Stimulated activated memory B cell treated with anti-CD40 and anti-IgM and Interleukin-4, amounts not matched to agents 10 μg/mL and 1 μg/mL and 100 μg/mL, for 72 hours (primary cell): ENCODE data around the gene KANTR.
A peak's percentile ranks its signal among the peaks of the same experiment; 100 is the strongest.

Experiments used
- ATAC-seq: fragments of 150-1000 bp; cut with Tn5 transposase; 2 replicates; pipeline ENCODE4 v1.10.0; 2021
- H3K27ac Mint-ChIP-seq: one replicate; pipeline ENCODE4 v1.8.0; 2022; ENCODE audit warnings: mild to moderate bottlenecking, mixed read lengths
- H3K27me3 Mint-ChIP-seq: one replicate; pipeline ENCODE4 v1.8.0; 2022; ENCODE audit warnings: mixed read lengths
- H3K36me3 Mint-ChIP-seq: one replicate; pipeline ENCODE4 v1.8.0; 2022; ENCODE audit warnings: mixed read lengths
- H3K4me1 Mint-ChIP-seq: one replicate; pipeline ENCODE4 v1.8.0; 2022; ENCODE audit warnings: mixed read lengths
- H3K4me3 Mint-ChIP-seq: one replicate; pipeline ENCODE4 v1.8.0; 2022; ENCODE audit warnings: mild to moderate bottlenecking, moderate library complexity, mixed read lengths
- H3K9me3 Mint-ChIP-seq: one replicate; pipeline ENCODE4 v1.8.0; 2022; ENCODE audit warnings: mixed read lengths

The KANTR gene

GRCh38 chrX:53093748-53094581 lies at the start of gene KANTR:
Gene KANTR (plus strand): TSS chrX:53094142. CDS start chrX:53124273, 30,131 bp downstream.
- ATAC-seq: peak; percentile 96
- Mint-ChIP-seq H3K27me3 (no peaks in the 10 kb centered on the region), H3K27ac (peak within 1 kb of the TSS; percentile 88), H3K36me3 (no peaks in the 10 kb centered on the region), H3K9me3 (no peaks in the 10 kb centered on the region), H3K4me3 (peak within 1 kb of the TSS; percentile 90), H3K4me1 (peaks cover 11% of the 10 kb centered on the region)

- Mint-ChIP-seq H3K4me3 (no peak overlapping the region), H3K4me1 (no peaks in the 10 kb centered on the region), H3K27me3 (peaks cover 8% of the 10 kb centered on the region), H3K36me3 (no peaks in the 10 kb centered on the region), H3K27ac (no peak overlapping the region), H3K9me3 (no peaks in the 10 kb centered on the region)
- no peak for ATAC-seq
These were observed 48.9 kb upstream of the KANTR start for GRCh38 chrX:53044995-53045394.

GRCh38 chrX:53047228-53047627 lies 46.7 kb upstream of the KANTR start:
- H3K4me3 Mint-ChIP-seq: no peak overlapping the region
- no peaks in the 10 kb centered on the region for H3K9me3 Mint-ChIP-seq
- no peak for ATAC-seq
- no peaks in the 10 kb centered on the region for H3K36me3 Mint-ChIP-seq
- peaks cover 8% of the 10 kb centered on the region for H3K27me3 Mint-ChIP-seq
- no peaks in the 10 kb centered on the region for H3K4me1 Mint-ChIP-seq
- H3K27ac Mint-ChIP-seq: no peak overlapping the region

GRCh38 chrX:53048169-53049126 lies 45.5 kb upstream of the KANTR start, which contains the start of gene GPR173:
Gene GPR173 (plus strand): TSS chrX:53048789. CDS start chrX:53076622, 27,833 bp downstream.
- Mint-ChIP-seq H3K4me1 (no peaks in the 10 kb centered on the region), H3K36me3 (no peaks in the 10 kb centered on the region), H3K4me3 (peak within 1 kb of the TSS; percentile 2), H3K27ac (no peak within 1 kb of the TSS), H3K9me3 (no peaks in the 10 kb centered on the region), H3K27me3 (peaks cover 8% of the 10 kb centered on the region)
- no peak for ATAC-seq

GRCh38 chrX:53049127-53049517 lies 44.8 kb upstream of the KANTR start:
- no peak overlapping the region for H3K27ac Mint-ChIP-seq
- no peak for ATAC-seq
- no peak overlapping the region for H3K4me3 Mint-ChIP-seq
- no peaks in the 10 kb centered on the region for H3K9me3 Mint-ChIP-seq
- H3K4me1 Mint-ChIP-seq: no peaks in the 10 kb centered on the region
- no peaks in the 10 kb centered on the region for H3K36me3 Mint-ChIP-seq
- peaks cover 8% of the 10 kb centered on the region for H3K27me3 Mint-ChIP-seq

- no peaks in the 10 kb centered on the region for H3K9me3 Mint-ChIP-seq
- no peaks in the 10 kb centered on the region for H3K4me1 Mint-ChIP-seq
- no peak overlapping the region for H3K4me3 Mint-ChIP-seq
- no peak overlapping the region for H3K27ac Mint-ChIP-seq
- no peak for ATAC-seq
- no peaks in the 10 kb centered on the region for H3K36me3 Mint-ChIP-seq
- peaks cover 8% of the 10 kb centered on the region for H3K27me3 Mint-ChIP-seq
These were observed 43.1 kb upstream of the KANTR start for GRCh38 chrX:53050841-53051240.

GRCh38 chrX:53055244-53055849 lies 38.6 kb upstream of the KANTR start:
- H3K4me1 Mint-ChIP-seq: no peaks in the 10 kb centered on the region

GRCh38 chrX:53056292-53056691 lies 37.6 kb upstream of the KANTR start:
- Mint-ChIP-seq H3K4me3 (no peak overlapping the region), H3K9me3 (no peaks in the 10 kb centered on the region), H3K27ac (no peak overlapping the region), H3K4me1 (no peaks in the 10 kb centered on the region), H3K27me3 (no peaks in the 10 kb centered on the region), H3K36me3 (no peaks in the 10 kb centered on the region)
- ATAC-seq: no peak

More at GRCh38 chrX:53055244-53055849, 38.6 kb upstream of the KANTR start:
- H3K9me3 Mint-ChIP-seq: no peaks in the 10 kb centered on the region
- no peak for ATAC-seq
- no peaks in the 10 kb centered on the region for H3K27me3 Mint-ChIP-seq
- H3K27ac Mint-ChIP-seq: no peak overlapping the region
- no peak overlapping the region for H3K4me3 Mint-ChIP-seq
- no peaks in the 10 kb centered on the region for H3K36me3 Mint-ChIP-seq

- H3K4me3 Mint-ChIP-seq: no peak overlapping the region
- no peaks in the 10 kb centered on the region for H3K36me3 Mint-ChIP-seq
- no peaks in the 10 kb centered on the region for H3K4me1 Mint-ChIP-seq
- H3K27ac Mint-ChIP-seq: no peak overlapping the region
- no peaks in the 10 kb centered on the region for H3K9me3 Mint-ChIP-seq
- no peaks in the 10 kb centered on the region for H3K27me3 Mint-ChIP-seq
- ATAC-seq: no peak
These were observed 28.8 kb upstream of the KANTR start for GRCh38 chrX:53065104-53065503.

GRCh38 chrX:53071064-53071463 lies 22.9 kb upstream of the KANTR start:
- no peak for ATAC-seq
- no peak overlapping the region for H3K4me3 Mint-ChIP-seq
- H3K27ac Mint-ChIP-seq: peak overlapping the region; percentile 84

GRCh38 chrX:53071604-53072417 lies 22.1 kb upstream of the KANTR start:
- ATAC-seq: peak; percentile 89
- H3K27me3 Mint-ChIP-seq: no peaks in the 10 kb centered on the region

More at GRCh38 chrX:53071064-53071463, 22.9 kb upstream of the KANTR start:
- H3K9me3 Mint-ChIP-seq: no peaks in the 10 kb centered on the region
- H3K4me1 Mint-ChIP-seq: peaks cover 20% of the 10 kb centered on the region
- no peaks in the 10 kb centered on the region for H3K27me3 Mint-ChIP-seq
- no peaks in the 10 kb centered on the region for H3K36me3 Mint-ChIP-seq

GRCh38 chrX:53072418-53073114 lies 21.4 kb upstream of the KANTR start:
- no peaks in the 10 kb centered on the region for H3K36me3 Mint-ChIP-seq
- no peaks in the 10 kb centered on the region for H3K27me3 Mint-ChIP-seq
- ATAC-seq: peak; percentile 37
- H3K4me1 Mint-ChIP-seq: peaks cover 20% of the 10 kb centered on the region
- H3K27ac Mint-ChIP-seq: peak overlapping the region; percentile 84
- no peaks in the 10 kb centered on the region for H3K9me3 Mint-ChIP-seq
- peak overlapping the region; percentile 78 for H3K4me3 Mint-ChIP-seq

More at GRCh38 chrX:53071604-53072417, 22.1 kb upstream of the KANTR start:
- Mint-ChIP-seq H3K27ac (peak overlapping the region; percentile 84), H3K4me1 (peaks cover 20% of the 10 kb centered on the region), H3K9me3 (no peaks in the 10 kb centered on the region), H3K36me3 (no peaks in the 10 kb centered on the region), H3K4me3 (peak overlapping the region; percentile 78)

GRCh38 chrX:53073115-53073586 lies 20.8 kb upstream of the KANTR start:
- Mint-ChIP-seq H3K4me3 (peak overlapping the region; percentile 30), H3K4me1 (peaks cover 20% of the 10 kb centered on the region), H3K36me3 (no peaks in the 10 kb centered on the region), H3K27ac (peak overlapping the region; percentile 84), H3K27me3 (no peaks in the 10 kb centered on the region), H3K9me3 (no peaks in the 10 kb centered on the region)
- ATAC-seq: no peak

GRCh38 chrX:53075011-53075410 lies 18.9 kb upstream of the KANTR start:
- H3K27ac Mint-ChIP-seq: no peak overlapping the region
- H3K27me3 Mint-ChIP-seq: no peaks in the 10 kb centered on the region
- H3K4me3 Mint-ChIP-seq: no peak overlapping the region
- no peaks in the 10 kb centered on the region for H3K36me3 Mint-ChIP-seq
- H3K9me3 Mint-ChIP-seq: no peaks in the 10 kb centered on the region
- H3K4me1 Mint-ChIP-seq: peaks cover 20% of the 10 kb centered on the region
- no peak for ATAC-seq
